A673 (cell line): Measurements from ENCODE around the gene PBRM1. TPM values are rescaled to one million over a fixed set of nuclear protein-coding genes. Genes with fewer than 3 reads are reported as not detected.
A peak's percentile ranks its signal among the peaks of the same experiment; 100 is the strongest.

Experiments
- BruUV-seq: library from RNA; stranded (reverse); fragments of 400-500 nt; replicated peaks from 2 replicates; lab custom pipeline; 2021; lab: Mats Ljungman, UMichigan
- CTCF ChIA-PET: fragments of 300-600 bp; sonication (Branson Sonifier 250); formaldehyde crosslinking; loops from one replicate; lab custom pipeline; 2022; ENCODE audit warnings: antibody characterized with exemption; lab: Charles Lee
- POLR2A ChIA-PET: fragments of 300-600 bp; sonication (Branson Sonifier 250); formaldehyde crosslinking; loops from one replicate; lab custom pipeline; 2022; ENCODE audit warnings: antibody characterized with exemption; ENCODE audit not compliant: low non-redundant PET; lab: Charles Lee
- DNase-seq: peaks from one replicate; pipeline ENCODE4 v3.0.0-alpha.2; 2015; ENCODE audit warnings: low spot score
- H3K27ac ChIP-seq: fragments of 200-600 bp; sonication (generic); 2 replicates; pipeline ENCODE4 v1.5.1; 2016; ENCODE audit warnings: mixed run types, low read depth, mild to moderate bottlenecking, mixed read lengths, antibody characterized with exemption, low read length; ENCODE audit not compliant: poor library complexity, severe bottlenecking
- H3K27me3 ChIP-seq: fragments of 200-600 bp; sonication (generic); replicated peaks from 2 replicates; pipeline ENCODE4 v1.6.1; 2017; ENCODE audit warnings: mixed run types, low read depth, mild to moderate bottlenecking, mixed read lengths, antibody characterized with exemption, low read length; ENCODE audit not compliant: insufficient read depth, poor library complexity
- H3K36me3 ChIP-seq: fragments of 200-600 bp; sonication (generic); 2 replicates; pipeline ENCODE4 v1.6.1; 2016; ENCODE audit warnings: mixed run types, mild to moderate bottlenecking, mixed read lengths, antibody characterized with exemption, low read length; ENCODE audit not compliant: insufficient read depth, poor library complexity, severe bottlenecking
- H3K4me1 ChIP-seq: fragments of 200-600 bp; sonication (generic); 2 replicates; pipeline ENCODE4 v1.6.1; 2017; ENCODE audit warnings: mixed run types, mild to moderate bottlenecking, mixed read lengths, antibody characterized with exemption, low read length; ENCODE audit not compliant: insufficient read depth, poor library complexity, severe bottlenecking
- H3K4me3 ChIP-seq: fragments of 200-600 bp; sonication (generic); 2 replicates; pipeline ENCODE4 v1.5.1; 2016; ENCODE audit warnings: low read depth, mixed run types, mild to moderate bottlenecking, mixed read lengths, low read length; ENCODE audit not compliant: poor library complexity, severe bottlenecking
- H3K9me3 ChIP-seq: fragments of 200-600 bp; sonication (generic); 2 replicates; pipeline ENCODE4 v1.6.1; 2016; ENCODE audit warnings: mixed run types, low read depth, mild to moderate bottlenecking, mixed read lengths, antibody characterized with exemption, low read length; ENCODE audit not compliant: poor library complexity, severe bottlenecking
- CTCF ChIP-seq: fragments of 300-800, 200-600 bp; sonication (generic); conservative IDR thresholded peaks from 2 replicates; pipeline ENCODE4 v1.5.1; 2017; ENCODE audit warnings: low read depth, mild to moderate bottlenecking, antibody characterized with exemption, low read length, moderate library complexity, mixed read lengths
- EZH2 ChIP-seq: fragments of 200-600 bp; sonication (generic); IDR thresholded peaks from 2 replicates; pipeline ENCODE4 v1.6.1; 2017; ENCODE audit warnings: borderline replicate concordance, low read depth, mild to moderate bottlenecking, mixed read lengths, antibody characterized with exemption, low read length; ENCODE audit not compliant: poor library complexity, severe bottlenecking
- intact Hi-C: fragments of 100-400 bp; cut with micrococcal nuclease; formaldehyde crosslinking; loops from one replicate; pipeline ENCODE4 v1.10.0; 2022; ENCODE audit not compliant: unreplicated experiment
- total RNA-seq: library from RNA; stranded (reverse); gene quantifications from 2 replicates; pipeline ENCODE4 v1.2.3, GENCODE V29; 2021

The PBRM1 gene
- total RNA-seq, 1 experiment from 2014 or later = 65.0 TPM

- DNase-seq = no peak
- CTCF ChIA-PET = no interaction called here
- H3K27me3 ChIP-seq = no peaks in the 10 kb centered on the region
- H3K4me3 ChIP-seq = peak overlapping the region; percentile 78
- peak overlapping the region; percentile 79 for H3K27ac ChIP-seq
- no peaks in the 10 kb centered on the region for H3K9me3 ChIP-seq
- TSS peak; percentile 57 for BruUV-seq
- H3K36me3 ChIP-seq = peaks cover 3% of the 10 kb centered on the region
- no peaks in the 10 kb centered on the region for H3K4me1 ChIP-seq
- TF ChIP-seq EZH2 (no peak), CTCF (no peak)
- intact Hi-C loops = no loop called here
- POLR2A ChIA-PET = no interaction called here
Observed at GRCh38 chr3:52537165-52537620, 148.5 kb downstream of the PBRM1 start.

GRCh38 chr3:52536369-52537164 is 149.1 kb downstream of the PBRM1 start, which contains the start of gene UQCC5:
TSS of gene UQCC5 (plus strand) at chr3:52536605. CDS start at chr3:52536756, 151 bp downstream.
- peak; percentile 96 for DNase-seq
- POLR2A ChIA-PET = interaction anchor here (0.5 kb wide), 1 partner anchor 195 kb away, joined by 10 read pairs; no protein-coding TSS in a partner anchor
- peak within 1 kb of the TSS; percentile 79 for H3K27ac ChIP-seq
- no peaks in the 10 kb centered on the region for H3K4me1 ChIP-seq
- intact Hi-C loops = no loop called here
- H3K9me3 ChIP-seq = no peaks in the 10 kb centered on the region
- CTCF ChIA-PET = interaction anchor here (0.6 kb wide), 1 partner anchor 39 kb away, joined by 5 read pairs; no protein-coding TSS in a partner anchor
- TF ChIP-seq CTCF (no peak), EZH2 (no peak)
- peak within 1 kb of the TSS; percentile 78 for H3K4me3 ChIP-seq
- H3K36me3 ChIP-seq = peaks cover 2% of the 10 kb centered on the region
- no peaks in the 10 kb centered on the region for H3K27me3 ChIP-seq
- BruUV-seq = no TSS peak

GRCh38 chr3:52536112-52536368 is 149.7 kb downstream of the PBRM1 start:
- Histone ChIP-seq H3K27ac (no peak overlapping the region), H3K4me3 (no peak overlapping the region), H3K36me3 (no peaks in the 10 kb centered on the region), H3K4me1 (no peaks in the 10 kb centered on the region), H3K27me3 (no peaks in the 10 kb centered on the region), H3K9me3 (no peaks in the 10 kb centered on the region)
- no TSS peak for BruUV-seq
- intact Hi-C loops = no loop called here
- DNase-seq = no peak
- no peak for TF ChIP-seq CTCF
- TF ChIP-seq EZH2 = no peak
- ChIA-PET POLR2A (interaction anchor here (0.5 kb wide), 1 partner anchor 194 kb away, joined by 10 read pairs; no protein-coding TSS in a partner anchor), CTCF (interaction anchor here (0.6 kb wide), 1 partner anchor 38 kb away, joined by 5 read pairs; no protein-coding TSS in a partner anchor)
